ENCODE data around the gene MEGF11. TPM values are rescaled to one million over a fixed set of nuclear protein-coding genes. Genes with fewer than 3 reads are reported as not detected.

Gene MEGF11
- total RNA-seq, 1 experiment from 2014 or later: not detected

GRCh38 chr15:66071921-66072295 lies 181.6 kb downstream of the MEGF11 start:
- CTCF ChIA-PET: no interaction called here
- TF ChIP-seq, protein P1, sequence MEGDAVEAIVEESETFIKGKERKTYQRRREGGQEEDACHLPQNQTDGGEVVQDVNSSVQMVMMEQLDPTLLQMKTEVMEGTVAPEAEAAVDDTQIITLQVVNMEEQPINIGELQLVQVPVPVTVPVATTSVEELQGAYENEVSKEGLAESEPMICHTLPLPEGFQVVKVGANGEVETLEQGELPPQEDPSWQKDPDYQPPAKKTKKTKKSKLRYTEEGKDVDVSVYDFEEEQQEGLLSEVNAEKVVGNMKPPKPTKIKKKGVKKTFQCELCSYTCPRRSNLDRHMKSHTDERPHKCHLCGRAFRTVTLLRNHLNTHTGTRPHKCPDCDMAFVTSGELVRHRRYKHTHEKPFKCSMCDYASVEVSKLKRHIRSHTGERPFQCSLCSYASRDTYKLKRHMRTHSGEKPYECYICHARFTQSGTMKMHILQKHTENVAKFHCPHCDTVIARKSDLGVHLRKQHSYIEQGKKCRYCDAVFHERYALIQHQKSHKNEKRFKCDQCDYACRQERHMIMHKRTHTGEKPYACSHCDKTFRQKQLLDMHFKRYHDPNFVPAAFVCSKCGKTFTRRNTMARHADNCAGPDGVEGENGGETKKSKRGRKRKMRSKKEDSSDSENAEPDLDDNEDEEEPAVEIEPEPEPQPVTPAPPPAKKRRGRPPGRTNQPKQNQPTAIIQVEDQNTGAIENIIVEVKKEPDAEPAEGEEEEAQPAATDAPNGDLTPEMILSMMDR (conservative IDR thresholded peaks at IDR 0.05): no peak
- no peak for TF ChIP-seq EZH2 (IDR thresholded peaks at IDR 0.05; ENCODE audit: low read depth)

DNA sequence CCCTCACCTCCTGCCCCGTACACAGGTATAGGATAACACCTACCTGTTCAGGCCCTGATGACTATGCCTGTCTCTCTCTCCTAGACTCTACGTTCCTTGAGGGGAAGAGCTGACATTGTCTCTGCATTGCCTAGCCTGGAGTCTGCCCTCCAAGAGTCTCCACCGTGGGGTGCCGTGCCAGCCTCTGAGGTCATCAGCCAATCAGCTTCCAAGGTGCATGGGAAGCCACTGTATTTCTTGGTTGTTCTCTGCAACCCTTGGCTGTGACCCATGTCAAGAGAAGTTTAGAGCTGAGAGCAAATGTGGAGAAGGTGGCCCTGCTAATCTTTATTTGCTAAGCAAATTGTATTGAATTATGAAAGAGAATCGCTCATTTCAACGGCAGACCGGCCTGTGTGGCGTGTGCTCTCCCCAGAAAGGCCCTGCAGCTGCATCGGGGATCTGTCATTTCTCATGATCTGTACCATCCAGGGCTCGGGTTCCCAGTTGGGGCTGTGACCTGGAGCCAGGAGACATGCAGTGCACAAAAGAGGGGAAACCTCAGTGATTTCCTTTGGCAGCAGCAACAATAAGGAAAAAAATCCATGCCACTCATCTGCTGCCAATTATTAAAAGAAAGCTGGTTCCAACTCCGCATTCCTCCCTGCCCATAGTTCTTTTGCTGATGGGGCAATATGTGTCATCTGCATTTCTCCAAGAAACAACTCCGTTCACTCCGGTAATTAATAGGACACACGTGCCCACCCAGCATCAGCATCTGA lies 182.2 kb downstream of the MEGF11 start:
- DNase-seq: no peak
- intact Hi-C loops (cut with micrococcal nuclease; ENCODE audit: unreplicated experiment): no loop called here
- H3K27ac ChIP-seq: no peak overlapping the region
- H3K27me3 ChIP-seq (ENCODE audit: insufficient read depth, low read depth): no peaks in the 10 kb centered on the region
- TF ChIP-seq, protein P1 (conservative IDR thresholded peaks at IDR 0.05): no peak
- no peaks in the 10 kb centered on the region for H4K20me1 ChIP-seq (ENCODE audit: insufficient read depth)
- no peaks in the 10 kb centered on the region for H3K9me2 ChIP-seq (ENCODE audit: insufficient read depth)
- H3K4me2 ChIP-seq: no peak overlapping the region
- no peaks in the 10 kb centered on the region for H3K36me3 ChIP-seq (ENCODE audit: low read depth)
- H3K4me1 ChIP-seq (replicated peaks; ENCODE audit: insufficient read depth): no peaks in the 10 kb centered on the region
- POLR2A ChIA-PET (ENCODE audit: unreplicated experiment): no interaction called here
- no peaks in the 10 kb centered on the region for H3K9me3 ChIP-seq (ENCODE audit: insufficient read depth, low read depth)
- BruUV-seq (replicated peaks): no TSS peak
- H3K79me2 ChIP-seq (ENCODE audit: low read depth): no peaks in the 10 kb centered on the region
- no peak overlapping the region for H2AFZ ChIP-seq
- no peaks in the 10 kb centered on the region for H3F3A ChIP-seq (ENCODE audit: insufficient read depth, low read depth)
- H3K4me3 ChIP-seq: no peak overlapping the region
- CTCF ChIA-PET: no interaction called here

More at GRCh38 chr15:66071921-66072295, 181.6 kb downstream of the MEGF11 start:
- H3K27ac ChIP-seq: no peak overlapping the region
- intact Hi-C loops (cut with micrococcal nuclease; ENCODE audit: unreplicated experiment): no loop called here
- H3K9me2 ChIP-seq (ENCODE audit: insufficient read depth): no peaks in the 10 kb centered on the region
- POLR2A ChIA-PET (ENCODE audit: unreplicated experiment): no interaction called here
- no peak for DNase-seq
- no peaks in the 10 kb centered on the region for H3K79me2 ChIP-seq (ENCODE audit: low read depth)
- no peaks in the 10 kb centered on the region for H3K36me3 ChIP-seq (ENCODE audit: low read depth)
- no peak overlapping the region for H3K4me2 ChIP-seq
- BruUV-seq (replicated peaks): no TSS peak
- no peak overlapping the region for H3K4me3 ChIP-seq
- H2AFZ ChIP-seq: no peak overlapping the region
- H3K9me3 ChIP-seq (ENCODE audit: insufficient read depth, low read depth): no peaks in the 10 kb centered on the region
- no peaks in the 10 kb centered on the region for H3F3A ChIP-seq (ENCODE audit: insufficient read depth, low read depth)
- H4K20me1 ChIP-seq (ENCODE audit: insufficient read depth): no peaks in the 10 kb centered on the region
- H3K4me1 ChIP-seq (replicated peaks; ENCODE audit: insufficient read depth): no peaks in the 10 kb centered on the region
- H3K27me3 ChIP-seq (ENCODE audit: insufficient read depth, low read depth): no peaks in the 10 kb centered on the region

DNA sequence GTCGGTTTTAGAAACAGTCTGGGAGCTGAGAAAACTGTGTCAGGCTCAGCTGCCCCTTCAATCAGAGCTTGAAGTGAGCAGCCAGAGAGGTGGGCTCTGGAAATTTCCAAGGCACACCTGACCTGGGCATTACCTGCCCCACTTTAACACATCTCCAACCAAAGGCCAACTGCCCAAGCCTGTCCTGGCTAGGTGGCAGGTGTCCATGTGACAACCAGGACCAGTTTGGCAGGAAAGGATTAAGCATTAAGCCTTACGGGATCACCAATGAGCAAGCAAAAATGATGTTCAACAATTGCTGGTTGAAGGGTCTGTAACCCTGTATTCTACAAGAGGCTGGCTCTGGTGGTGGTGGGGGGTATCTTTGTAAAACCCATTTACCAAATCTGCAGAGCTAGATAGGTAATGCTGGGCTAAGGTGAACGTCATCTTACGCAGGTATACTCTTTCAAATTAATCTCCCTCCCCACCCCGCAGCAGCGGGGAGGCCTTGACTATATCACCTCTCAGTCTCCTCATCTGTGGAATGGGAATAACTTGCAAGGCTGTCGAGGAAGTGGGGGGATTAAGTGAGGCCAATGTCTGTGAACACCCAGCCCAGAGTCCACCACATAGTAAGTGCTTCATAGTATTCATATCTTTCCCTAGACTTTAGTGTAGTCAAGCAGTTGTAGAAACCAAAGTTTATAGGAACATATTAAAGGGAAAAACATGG lies 183.2 kb downstream of the MEGF11 start:
- Histone ChIP-seq H3K9me2 (ENCODE audit: insufficient read depth) (no peaks in the 10 kb centered on the region), H3K36me3 (ENCODE audit: low read depth) (no peaks in the 10 kb centered on the region), H3K4me2 (no peak overlapping the region), H3K4me3 (no peak overlapping the region), H2AFZ (no peak overlapping the region), H3K27ac (no peak overlapping the region), H3K4me1 (replicated peaks; ENCODE audit: insufficient read depth) (no peaks in the 10 kb centered on the region), H3K27me3 (ENCODE audit: insufficient read depth, low read depth) (no peaks in the 10 kb centered on the region), H4K20me1 (ENCODE audit: insufficient read depth) (no peaks in the 10 kb centered on the region), H3K9me3 (ENCODE audit: insufficient read depth, low read depth) (no peaks in the 10 kb centered on the region), H3K79me2 (ENCODE audit: low read depth) (no peaks in the 10 kb centered on the region), H3F3A (ENCODE audit: insufficient read depth, low read depth) (no peaks in the 10 kb centered on the region)
- no peak for TF ChIP-seq EZH2 (IDR thresholded peaks at IDR 0.05; ENCODE audit: low read depth)
- TF ChIP-seq, protein P1 (conservative IDR thresholded peaks at IDR 0.05): no peak
- peak in 1 of 2 experiments; percentile 5 for DNase-seq
- no TSS peak for BruUV-seq (replicated peaks)
- ChIA-PET POLR2A (ENCODE audit: unreplicated experiment) (no interaction called here), CTCF (no interaction called here)
- intact Hi-C loops (cut with micrococcal nuclease; ENCODE audit: unreplicated experiment): no loop called here
